ENCODE results near the gene TRIM14.
A peak's percentile ranks its signal among the peaks of the same experiment; 100 is the strongest.

DNA sequence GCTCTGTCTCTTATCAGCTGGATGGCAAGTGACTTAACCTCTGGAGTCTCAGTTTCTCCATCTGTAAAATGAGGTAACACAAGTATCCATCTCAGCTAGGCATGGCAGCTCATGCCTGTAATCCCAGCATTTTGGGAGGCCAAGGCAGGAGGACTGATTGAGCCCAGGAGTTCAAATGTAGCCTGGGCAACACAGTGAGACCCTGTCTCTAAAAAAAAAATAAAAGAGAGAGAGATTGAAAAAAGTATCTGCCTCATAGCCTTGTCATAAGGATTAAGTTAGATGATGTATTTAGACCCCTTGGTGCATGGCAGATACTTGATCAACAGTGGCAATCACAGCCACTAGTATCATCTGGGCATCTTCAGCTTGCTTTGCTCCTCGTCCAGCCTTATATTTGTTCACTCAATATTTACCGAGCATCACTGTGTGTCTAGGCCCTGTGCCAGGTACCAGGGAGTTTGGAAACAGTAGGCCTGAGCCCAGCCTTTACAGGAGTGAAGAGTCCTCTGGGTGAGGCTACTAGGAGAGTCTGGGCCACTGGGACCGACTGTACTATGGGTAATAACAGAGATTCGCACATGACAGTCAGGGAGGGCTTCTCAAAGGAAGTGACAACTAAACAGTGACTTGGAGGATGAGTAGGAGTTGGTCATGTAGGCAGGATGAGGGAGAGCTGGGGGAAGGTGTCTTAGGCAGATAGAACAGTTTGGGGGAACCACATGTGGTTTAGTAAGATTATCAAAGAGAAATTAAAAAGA is 39.2 kb upstream of the TRIM14 start:
- no peak for TF ChIP-seq BRCA1 (CRISPR knock-in tag; IDR thresholded peaks at IDR 0.05)
- TF ChIP-seq NR3C1 (CRISPR knock-in tag; IDR thresholded peaks at IDR 0.05), result no peak
- TF ChIP-seq NFE2L2 (IDR thresholded peaks at IDR 0.05; ENCODE audit: low read length), result no peak
- TF ChIP-seq MAF1 (CRISPR knock-in tag; IDR thresholded peaks at IDR 0.05; ENCODE audit: borderline replicate concordance), result no peak
- TF ChIP-seq EED (CRISPR knock-in tag; IDR thresholded peaks at IDR 0.05), result no peak
- TF ChIP-seq ARNT (IDR thresholded peaks at IDR 0.05), result no peak
- 0 out of 2 replicates have a peak, but pooled peaks have one; percentile 33 for TF ChIP-seq ELF1 (CRISPR knock-in tag; IDR thresholded peaks at IDR 0.05)
- no peak for TF ChIP-seq SUZ12 (IDR thresholded peaks at IDR 0.05; ENCODE audit: low read depth, low read length)
- no peak for TF ChIP-seq CTCF (CRISPR knock-in tag; IDR thresholded peaks at IDR 0.05)
- TF ChIP-seq ARNT2 (CRISPR knock-in tag; IDR thresholded peaks at IDR 0.05; ENCODE audit: low read depth), result no peak
- no peak for TF ChIP-seq CCAR2 (optimal IDR thresholded peaks at IDR 0.05; ENCODE audit: low read depth, low read length)
- TF ChIP-seq ZBTB21 (CRISPR knock-in tag; IDR thresholded peaks at IDR 0.05), result no peak
- TF ChIP-seq PBX3 (CRISPR knock-in tag; IDR thresholded peaks at IDR 0.05; ENCODE audit: borderline replicate concordance), result no peak

All from HepG2 (cell line).